HG02798 (cell line): ENCODE data around the gene NIN.
A peak's percentile ranks its signal among the peaks of the same experiment; 100 is the strongest.

Experiments
- ATAC-seq: cut with Tn5 transposase; IDR thresholded peaks from one replicate; pipeline ENCODE4 v1.9.1; 2021; ENCODE audit warnings: mild to moderate bottlenecking; ENCODE audit not compliant: unreplicated experiment, poor library complexity

NIN gene

DNA sequence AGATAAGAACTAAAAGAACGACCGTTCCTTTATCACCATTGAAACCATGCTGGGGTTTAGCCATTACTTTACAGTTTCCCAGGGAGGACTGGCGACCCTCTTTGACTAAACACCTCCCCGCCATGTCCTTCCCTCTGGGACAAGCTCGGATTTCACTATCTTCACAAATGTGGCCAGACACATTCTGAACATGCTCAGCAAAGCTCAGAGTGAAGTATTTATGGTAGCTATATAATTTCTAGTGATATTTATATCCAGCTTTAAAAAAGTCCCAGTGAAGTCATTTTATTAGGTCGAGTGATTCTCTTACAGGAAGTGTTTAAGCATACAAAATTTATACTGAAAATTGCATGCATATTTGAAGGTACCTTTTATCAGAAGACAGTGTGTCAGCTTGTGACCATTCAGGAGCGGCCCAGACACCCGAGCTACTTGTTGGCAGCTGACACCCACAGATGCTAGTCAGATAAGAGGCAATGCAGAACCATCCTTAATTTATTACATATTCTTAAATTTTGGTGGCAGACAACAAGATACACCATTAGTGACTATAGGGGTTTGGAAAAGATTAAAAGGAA, 36.8 kb downstream of the NIN start:
- ATAC-seq = no peak

DNA sequence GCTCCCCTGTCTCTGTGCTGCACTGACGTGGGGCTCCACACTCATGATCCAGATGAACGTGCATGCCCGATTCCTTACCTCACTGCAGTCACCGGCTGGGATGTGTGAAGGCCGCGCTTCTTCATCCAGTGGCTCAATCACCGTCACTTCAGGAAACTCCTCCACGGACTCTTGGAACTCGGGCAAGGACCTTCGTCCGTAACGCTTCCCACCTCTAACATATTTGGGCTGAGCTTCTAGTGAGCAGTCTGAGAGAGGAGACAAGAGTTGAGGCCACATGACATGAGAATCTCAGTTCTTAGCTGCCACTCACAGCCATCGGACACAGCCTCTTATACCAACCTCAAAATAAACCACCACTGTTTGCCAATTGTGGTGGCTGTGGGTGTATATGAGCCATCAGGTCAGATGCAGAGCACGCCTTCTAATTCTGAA, 38.3 kb downstream of the NIN start:
- ATAC-seq = no peak

DNA sequence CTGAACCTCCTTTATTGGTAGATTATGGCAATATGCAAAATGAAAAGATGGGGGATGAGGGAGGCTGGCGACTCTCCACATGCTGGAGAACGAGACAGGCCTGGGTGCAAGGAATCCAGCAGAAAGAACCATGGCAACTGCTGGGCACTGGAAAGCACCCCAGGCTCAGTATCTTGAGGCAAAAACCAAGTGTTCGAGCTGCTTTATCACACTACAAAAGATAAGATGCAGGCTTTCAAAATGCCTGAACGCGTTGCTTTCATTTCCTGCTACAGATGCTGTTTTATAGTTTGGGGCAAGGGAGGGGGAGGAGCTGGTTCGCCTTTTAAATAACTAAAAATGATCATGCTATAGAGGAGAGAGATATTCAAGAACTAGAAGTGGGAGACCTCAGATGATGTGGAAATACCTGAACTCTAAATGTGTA, 38.9 kb downstream of the NIN start:
- ATAC-seq = no peak

DNA sequence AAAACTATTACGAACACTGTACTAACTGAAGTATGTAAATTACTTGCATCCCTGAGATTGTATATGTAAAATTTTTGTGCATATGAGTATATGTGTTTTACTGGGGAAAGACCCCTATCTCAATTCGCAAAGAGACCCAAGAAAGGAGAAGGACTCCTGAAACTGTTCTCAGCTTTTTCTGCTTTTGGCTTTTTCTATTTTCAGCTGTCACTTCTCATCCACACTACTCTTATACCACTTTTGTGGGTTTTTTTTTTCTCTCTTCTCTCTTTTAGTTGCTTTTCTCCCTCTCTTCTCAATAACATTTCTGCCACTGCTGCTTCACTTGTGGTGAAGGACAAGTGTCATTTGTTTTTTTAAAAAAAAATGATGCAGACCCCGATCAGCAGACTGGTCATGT, 39.8 kb downstream of the NIN start:
- peak; percentile 28 for ATAC-seq

DNA sequence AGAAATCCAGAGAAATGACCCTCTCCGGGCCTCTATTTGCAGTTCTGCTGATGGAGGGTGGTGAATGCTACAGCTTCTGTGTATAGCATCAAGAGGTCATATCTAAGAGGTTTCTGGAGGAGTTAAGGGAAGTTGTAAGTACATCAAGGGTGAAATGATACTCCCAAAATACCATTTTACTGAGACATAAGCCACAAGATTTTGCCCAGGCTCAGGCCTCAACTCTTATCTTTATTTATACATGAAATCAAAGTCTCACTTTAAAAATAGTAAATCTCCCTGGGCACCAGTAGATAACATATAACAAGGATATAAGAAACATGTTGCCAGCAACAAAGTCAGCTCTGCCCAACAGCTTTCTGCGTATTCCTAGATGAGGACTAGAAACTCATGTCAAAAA, 40.4 kb downstream of the NIN start:
- no peak for ATAC-seq

DNA sequence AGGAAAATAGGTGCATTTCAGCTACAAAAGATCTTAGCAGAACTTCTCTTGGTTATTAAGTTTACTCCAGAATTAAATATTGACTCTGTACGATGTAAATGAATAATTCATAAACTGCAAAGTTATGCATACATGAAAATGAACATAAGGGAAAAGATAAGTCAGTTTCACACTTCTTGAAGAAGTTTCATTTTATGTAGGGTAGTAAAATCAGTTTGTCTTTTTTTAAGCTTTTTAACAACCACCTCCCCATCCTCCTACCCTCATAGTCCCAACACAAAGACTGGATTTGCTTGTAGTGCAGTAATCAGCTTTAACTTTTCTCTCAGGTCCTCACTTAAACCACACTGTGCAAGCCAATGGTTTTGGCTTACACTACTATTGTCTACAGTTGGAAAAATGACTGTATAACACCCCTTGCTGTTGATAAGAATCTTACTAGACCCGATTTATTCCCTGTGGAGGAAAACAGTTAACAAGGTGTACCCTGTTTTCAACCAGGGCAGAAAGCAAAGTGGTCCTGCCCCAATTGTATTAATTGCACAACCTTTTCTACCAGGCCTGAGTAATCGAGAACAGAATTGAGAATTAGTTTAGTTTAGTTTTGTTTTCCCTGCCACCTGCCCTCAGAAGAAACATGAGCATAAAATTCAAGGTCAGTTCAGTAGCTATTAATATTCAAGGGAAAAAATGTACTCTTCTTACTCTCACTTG, 44.1 kb downstream of the NIN start:
- ATAC-seq = no peak

DNA sequence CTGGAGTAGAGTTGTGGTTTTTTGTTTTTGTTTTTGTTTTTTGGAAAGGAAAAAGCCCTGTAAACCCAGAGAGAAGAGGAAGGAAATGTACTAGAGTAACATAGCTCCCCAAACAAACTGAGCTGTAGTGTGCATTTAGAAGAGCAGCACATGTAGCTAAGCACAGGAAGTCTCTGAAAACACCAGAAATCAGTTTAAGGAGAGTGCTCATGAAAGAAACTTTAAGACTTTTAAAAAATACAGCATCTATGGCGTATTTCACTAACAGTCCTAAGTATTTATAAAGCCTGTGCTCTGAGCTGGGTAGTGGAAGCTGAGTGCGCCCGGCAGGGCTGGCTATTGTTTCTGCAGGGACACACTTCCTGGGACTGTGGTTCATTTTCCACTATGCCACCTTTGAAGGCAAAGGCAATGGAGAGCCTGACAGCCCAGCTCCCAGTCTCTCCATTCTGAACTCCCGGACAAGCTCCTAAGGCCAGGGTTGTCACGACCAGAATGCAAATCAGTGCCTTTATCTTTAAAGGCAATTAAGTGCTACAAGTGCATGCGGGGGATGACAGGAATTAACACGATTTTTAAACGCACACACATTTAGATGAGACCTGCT, 45.4 kb downstream of the NIN start:
- ATAC-seq = no peak

DNA sequence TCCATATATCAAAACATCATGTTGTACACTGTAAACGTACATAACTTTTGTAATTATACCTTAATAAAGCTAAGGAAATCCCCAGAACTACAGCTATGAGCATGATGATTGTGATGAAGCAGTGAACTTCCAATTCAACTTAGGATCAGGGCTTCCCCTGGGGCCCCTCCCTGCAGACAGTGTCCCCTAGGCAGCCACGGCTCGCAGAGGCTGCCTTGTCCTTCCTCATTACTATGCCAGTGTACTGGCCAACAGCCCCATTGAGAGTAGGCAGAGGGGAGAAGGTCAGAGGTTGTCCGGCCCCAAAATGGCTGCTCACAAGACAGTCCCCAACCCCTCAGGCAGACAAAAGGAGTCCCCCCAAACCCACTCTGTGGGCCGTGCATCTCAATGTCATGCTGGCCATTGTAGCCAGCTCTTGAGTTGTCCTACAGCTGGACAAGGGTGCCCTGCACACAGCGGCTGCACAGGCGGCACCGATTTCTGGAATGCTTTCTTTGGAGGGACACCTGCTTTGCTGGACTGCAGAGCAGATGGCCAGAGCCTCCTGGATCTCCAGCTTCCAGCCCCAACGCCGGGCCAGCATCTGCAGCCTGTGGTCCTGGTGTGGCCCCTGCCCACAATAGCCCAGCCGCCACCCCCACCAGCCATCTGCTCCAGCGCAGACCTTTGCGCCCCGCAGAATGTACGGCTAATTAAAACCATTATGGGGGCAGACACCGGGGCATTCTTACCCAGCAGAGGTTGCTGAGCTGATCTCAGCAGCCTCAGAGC, 46.1 kb downstream of the NIN start:
- ATAC-seq = no peak

DNA sequence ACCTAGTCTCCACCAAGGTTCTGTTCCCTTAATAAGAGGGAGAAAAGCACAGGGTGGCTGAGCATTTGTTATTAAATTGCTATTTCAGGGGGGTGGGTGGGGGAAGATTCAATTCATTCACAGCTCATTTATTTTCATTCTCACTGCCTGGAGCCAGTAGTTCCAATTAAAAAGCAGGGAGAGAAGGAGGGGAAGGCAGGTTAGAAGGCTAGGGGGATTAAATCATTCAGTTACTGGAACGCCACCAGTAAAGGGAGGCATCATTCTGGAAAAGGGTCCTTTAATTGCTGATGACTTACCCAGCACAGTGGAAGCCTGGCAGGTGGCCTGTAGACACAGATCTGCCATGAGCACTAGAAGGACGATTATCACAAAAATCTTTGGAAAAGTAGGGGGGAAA, 47.4 kb downstream of the NIN start:
- ATAC-seq = no peak

DNA sequence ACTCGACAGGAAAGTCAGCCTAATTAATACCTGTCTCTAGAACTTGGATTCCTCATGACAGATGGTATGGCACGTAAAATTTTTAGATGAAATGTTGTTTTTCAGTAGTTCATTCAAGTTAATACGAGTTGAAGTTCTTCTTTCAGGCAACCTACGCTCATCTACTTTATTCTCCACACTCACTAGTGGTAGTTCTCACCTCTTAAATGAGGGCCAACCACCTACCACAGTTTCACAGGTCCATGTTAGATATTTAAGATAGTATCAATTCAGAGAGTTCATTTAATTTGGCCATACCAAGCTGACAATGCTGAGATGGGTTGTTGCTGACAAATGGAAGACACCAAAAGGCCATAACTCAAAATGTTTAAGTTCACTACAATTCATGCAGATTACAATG, 50.6 kb downstream of the NIN start:
- ATAC-seq = no peak

DNA sequence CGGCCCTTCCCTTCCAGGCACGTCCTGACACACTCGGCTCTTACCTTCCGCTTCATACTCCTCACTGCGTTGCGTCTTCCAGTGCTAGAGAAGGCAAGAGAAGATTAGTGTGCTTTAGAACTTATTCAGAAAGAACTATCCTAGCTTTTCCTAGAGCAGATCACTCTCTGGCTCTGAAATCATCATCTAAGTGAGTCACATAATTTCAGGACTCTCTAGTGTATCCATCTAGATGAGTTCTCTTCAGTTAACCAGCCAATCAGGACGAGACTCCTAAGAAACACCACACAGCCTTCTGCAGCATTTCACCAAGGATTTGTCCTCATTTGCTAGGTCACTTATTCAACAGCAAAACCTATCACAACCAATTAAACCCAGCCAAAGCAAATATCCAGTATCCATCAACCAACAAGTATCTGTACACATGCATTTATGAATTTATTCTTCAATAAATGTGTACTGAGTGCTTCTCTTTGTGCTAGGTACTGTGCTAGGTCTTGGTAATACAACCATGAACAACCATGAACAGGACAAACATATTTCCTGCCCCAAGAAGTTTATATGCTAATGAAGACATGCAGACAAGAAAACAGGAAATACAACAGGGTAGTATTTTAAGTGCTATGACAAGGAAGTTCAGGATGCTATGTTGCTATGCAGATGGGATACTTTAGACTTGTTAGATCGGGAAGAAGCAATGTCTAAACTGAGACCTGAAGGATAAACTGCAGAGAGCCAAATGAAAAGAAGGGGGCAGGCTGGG, 52.1 kb downstream of the NIN start:
- no peak for ATAC-seq

DNA sequence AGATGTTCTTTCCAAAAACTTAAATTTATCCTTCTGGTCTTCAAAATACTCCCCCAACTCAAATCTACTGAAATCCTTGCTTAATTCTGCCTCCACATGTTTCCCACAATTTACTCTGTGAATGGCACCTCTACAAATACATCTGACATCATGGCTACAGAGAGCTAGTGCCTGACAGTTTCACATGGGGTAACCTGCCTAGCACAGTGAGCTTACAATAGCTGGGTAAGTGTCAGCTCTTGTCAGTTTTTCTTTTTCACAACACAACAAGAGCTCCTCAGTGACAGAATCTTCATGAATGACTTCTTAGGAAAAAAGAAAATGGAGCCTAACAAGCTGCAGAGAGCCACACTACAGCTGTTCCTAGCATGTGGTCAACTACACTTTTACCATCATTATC, 54.4 kb downstream of the NIN start:
- no peak for ATAC-seq

DNA sequence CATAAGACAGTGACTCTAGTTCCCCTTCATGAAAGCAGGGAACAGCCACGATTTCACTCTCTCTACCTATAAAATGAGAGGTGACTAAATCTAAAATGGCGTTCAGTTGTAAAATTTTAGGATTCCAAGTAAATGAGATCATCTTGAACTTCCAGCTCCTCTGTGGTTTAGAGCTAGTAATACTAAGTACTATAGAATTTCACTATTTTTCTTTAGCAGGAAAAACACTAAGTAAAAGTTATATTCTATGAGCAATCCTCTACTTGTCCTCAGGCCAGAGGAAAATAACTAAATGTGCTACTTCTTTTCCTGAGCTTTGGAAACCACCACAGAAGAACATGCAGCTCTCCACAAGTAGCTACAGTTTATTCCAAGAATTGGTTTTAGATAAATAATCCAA, 55.6 kb downstream of the NIN start:
- no peak for ATAC-seq

DNA sequence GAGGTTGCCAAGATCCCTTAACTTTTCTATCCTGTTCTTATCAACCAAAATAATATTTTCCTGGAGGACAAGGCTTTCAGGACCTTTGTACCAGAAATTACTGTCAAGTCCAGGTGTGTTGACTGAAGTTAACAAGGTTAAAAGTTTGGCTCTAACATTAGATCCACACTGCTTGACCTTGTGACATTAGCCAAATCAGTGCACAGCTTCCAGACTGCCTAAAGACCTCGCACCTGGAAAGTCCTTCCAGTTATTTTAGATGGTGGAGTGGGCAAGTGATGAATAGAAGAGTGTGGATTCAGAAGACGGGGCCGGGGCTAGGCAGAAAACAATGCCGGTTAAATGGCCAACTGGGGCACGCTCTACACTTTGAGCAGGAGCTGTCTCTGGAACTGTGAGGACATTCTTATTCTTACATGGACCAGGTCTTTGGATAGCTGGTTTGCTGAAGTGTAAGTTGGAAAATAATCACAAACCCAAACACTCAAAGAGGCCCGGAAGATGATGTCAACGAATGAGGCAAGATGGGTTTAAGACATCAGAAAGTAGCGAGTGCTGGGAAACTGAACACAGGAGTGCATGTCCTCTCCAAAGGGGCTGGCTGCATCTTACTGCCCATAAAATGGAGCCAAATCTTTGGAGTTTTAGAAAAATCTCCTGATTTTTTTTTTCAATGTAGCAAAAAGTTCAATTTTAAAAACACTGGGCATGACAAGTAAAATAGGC, 56.3 kb downstream of the NIN start:
- no peak for ATAC-seq

DNA sequence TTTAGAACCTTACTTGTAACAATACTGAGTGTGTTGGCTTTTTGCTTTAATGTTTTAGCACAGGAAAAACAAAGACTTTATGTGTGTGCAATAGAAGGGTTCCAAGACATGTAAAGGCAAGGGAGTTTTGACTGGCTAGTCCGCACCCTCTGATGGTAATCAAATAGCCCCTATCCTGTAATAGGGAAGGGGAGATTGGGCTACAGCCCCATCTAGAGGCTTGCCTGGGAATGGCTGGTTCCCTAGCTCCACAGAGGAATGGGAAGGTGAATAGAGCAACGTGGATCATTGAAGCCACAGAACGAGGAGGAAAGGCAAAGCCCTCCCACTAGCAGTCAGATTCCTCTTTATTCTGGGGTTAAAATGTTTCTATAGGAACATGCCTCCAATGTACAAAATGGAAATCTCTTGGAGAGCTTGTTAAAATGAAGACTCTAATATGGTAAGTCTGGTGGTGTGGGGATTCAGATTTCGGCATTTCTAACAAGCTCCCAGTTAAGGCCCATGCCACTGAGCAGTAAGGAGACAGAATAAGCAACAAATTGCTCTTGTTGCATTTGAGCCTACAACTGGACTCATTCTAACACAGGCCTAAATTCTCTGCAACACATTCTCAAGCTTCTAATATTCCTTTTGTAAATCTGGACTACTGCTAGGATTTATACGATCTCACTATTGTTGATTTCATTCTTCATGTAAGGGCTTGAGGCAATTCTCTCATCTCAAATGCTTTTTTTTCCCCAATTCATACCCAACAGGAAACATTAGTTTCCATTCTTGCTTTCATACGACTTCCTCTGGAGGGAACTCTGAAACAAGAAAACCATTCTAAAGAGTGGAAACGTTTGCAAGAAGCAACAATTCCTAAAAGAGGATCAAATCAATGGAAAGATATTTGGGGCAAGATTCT, 57.1 kb downstream of the NIN start:
- ATAC-seq = no peak

DNA sequence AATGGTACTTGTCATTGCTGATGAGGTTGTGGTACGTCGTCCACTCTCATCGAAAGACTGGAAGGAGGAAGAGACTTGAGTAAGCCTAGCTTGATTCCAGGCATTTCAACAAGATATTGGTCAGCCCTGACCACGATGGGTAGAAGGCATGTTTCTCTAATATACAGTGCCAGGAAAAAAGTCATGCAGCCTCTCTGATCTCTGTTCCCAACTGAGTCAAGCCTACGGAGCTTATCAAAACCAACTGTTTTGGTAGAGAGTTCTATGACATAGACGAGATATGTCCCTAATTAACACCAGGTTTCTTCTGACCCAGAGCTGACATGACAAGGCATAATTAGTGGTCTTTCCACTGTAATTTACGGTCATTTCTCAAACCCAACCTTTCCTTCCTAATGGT, 58.5 kb downstream of the NIN start:
- no peak for ATAC-seq

DNA sequence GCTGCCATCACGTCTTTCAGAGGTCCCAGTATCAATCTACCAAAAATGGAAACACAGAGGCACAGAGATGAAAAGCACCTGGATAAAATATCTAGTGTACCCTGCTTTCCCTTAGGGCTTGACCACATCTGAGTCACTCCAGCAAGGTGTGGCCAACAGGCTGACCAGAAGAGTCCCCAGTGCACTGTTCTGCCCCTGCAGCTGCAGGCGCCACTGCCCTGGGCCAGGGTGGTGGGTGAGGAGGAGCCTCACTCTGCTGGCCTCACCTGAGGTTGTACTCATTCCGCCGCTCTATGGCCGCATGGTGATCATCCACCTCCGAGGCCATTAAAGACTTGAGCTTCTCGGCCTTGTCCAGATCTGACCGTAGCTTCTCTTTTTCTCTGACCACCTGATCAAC, 60.4 kb downstream of the NIN start:
- no peak for ATAC-seq

DNA sequence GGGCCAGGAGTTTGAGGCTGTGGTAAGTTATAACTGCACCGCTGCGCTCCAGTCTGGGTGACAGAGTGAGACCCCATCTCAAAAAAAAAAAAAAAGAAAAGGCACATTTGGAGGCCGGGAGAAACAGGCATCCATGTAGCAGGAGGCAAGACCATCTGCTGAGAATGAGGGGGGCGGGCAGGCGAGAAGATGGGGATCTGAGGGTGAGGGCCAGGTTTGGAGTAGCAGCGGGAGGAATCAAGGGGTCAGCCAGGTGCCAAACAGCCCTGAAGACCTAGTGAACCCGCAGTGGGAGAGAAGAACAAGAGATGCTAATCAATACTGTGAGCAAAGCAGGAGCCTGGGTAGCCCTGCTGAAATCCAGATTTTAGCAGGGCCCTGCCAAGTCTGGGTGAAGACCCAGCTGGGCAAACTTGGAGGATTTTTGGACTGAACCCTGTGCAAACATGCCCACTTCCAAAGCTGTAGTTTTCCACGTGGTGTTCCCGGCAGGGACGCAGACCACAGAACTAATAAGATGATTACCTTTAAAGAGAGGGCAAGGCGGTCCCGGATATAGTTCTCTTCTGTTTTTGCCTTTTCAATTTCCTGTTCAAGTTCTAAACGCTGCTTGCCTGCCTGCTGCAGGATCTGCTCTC, 61.0 kb downstream of the NIN start:
- no peak for ATAC-seq
